ENCODE data around the gene GDF15. TPM values are rescaled to one million over a fixed set of nuclear protein-coding genes. Genes with fewer than 3 reads are reported as not detected.
"Not testable (repeated sequence)": the region's sequence is repeated elsewhere in the genome, so short reads cannot be mapped to it uniquely, and the experiment has no call there.

Gene GDF15
- total RNA-seq, 1 donor from 2014 or later = 0.33 TPM

DNA sequence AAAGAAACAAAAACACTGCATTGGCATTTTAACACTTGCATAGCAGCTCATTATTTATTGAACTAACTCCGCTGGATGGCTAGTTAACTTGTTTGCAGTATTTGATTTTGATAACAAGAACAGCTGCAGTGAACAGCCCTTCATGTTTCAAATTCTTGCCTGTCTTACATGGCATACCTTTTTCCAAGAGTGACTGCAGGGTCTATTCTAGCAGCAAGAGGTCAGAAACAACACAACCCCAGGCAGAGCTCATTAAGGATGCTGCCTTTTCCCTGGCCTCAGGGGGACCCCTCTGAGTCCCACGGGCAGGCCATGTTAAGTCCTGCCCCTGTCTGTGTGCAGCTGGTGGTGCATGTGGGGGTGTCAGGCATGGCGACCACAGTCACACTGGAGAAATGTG, 28.9 kb upstream of the GDF15 start:
- intact Hi-C loops (cut with micrococcal nuclease) = no loop called here
- TF ChIP-seq, protein P1, sequence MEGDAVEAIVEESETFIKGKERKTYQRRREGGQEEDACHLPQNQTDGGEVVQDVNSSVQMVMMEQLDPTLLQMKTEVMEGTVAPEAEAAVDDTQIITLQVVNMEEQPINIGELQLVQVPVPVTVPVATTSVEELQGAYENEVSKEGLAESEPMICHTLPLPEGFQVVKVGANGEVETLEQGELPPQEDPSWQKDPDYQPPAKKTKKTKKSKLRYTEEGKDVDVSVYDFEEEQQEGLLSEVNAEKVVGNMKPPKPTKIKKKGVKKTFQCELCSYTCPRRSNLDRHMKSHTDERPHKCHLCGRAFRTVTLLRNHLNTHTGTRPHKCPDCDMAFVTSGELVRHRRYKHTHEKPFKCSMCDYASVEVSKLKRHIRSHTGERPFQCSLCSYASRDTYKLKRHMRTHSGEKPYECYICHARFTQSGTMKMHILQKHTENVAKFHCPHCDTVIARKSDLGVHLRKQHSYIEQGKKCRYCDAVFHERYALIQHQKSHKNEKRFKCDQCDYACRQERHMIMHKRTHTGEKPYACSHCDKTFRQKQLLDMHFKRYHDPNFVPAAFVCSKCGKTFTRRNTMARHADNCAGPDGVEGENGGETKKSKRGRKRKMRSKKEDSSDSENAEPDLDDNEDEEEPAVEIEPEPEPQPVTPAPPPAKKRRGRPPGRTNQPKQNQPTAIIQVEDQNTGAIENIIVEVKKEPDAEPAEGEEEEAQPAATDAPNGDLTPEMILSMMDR (IDR thresholded peaks at IDR 0.05; ENCODE audit: borderline replicate concordance) = no peak
- Histone ChIP-seq H3K4me1 (peaks cover 7% of the 10 kb centered on the region), H3K9me3 (replicated peaks) (no peaks in the 10 kb centered on the region), H3K36me3 (peaks cover 72% of the 10 kb centered on the region), H3K27ac (replicated peaks) (no peak overlapping the region), H3K4me3 (no peak overlapping the region), H3K27me3 (ENCODE audit: low read depth) (no peaks in the 10 kb centered on the region)
- no peak for DNase-seq

DNA sequence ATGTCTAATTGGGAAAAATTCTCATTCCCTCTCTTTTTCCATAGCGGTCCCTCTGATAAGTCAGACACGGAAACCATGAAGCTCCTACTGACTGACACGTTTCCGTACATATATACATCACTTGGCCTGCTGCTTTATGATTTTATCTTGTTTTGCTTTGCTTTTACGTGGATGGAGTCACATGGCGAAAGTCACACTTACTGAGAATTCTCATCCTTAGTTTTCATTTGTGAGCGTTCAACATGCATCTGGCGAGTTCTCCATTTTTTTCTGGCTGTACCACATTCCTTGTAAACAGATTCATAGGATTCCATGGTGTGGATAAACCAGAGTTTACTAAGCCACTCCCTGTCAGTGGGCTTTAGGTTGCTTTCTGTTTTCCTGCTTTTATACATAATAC, 24.3 kb upstream of the GDF15 start:
- no peaks in the 10 kb centered on the region for H3K27me3 ChIP-seq (ENCODE audit: low read depth)
- TF ChIP-seq, protein P1 (IDR thresholded peaks at IDR 0.05; ENCODE audit: borderline replicate concordance) = no peak
- no peak overlapping the region for H3K4me3 ChIP-seq
- peaks cover 39% of the 10 kb centered on the region for H3K4me1 ChIP-seq
- peaks cover 68% of the 10 kb centered on the region for H3K36me3 ChIP-seq
- H3K9me3 ChIP-seq (replicated peaks) = no peaks in the 10 kb centered on the region
- H3K27ac ChIP-seq (replicated peaks) = no peak overlapping the region
- DNase-seq = no peak
- intact Hi-C loops (cut with micrococcal nuclease) = no loop called here

DNA sequence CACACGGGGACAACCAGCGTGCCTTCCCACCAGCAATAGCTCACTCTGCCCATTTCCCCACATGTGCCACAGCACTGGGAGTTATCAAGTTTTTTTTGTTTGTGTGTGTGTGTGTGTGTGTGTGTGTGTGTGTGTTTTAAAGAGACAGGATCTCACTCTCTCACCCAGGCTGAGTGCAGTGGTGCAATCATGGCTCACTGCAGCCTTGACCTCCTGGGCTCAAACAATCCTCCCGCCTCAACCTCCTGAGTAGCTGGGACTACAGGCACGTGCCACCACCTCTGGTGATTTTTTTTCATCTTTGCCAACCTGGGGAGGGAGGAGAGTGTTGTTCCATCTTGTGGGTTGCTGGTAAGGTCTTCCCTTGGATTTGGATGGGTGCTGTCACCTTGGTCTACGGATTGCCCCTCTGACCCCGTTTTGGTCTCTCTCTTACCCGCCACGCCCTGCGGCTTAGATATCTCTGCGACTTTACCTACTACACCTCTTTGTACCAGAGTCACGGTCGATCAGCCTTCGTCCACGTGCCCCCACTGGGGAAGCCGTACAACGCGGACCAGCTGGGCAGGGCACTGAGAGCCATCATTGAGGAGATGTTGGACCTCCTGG, 22.9 kb upstream of the GDF15 start:
- TF ChIP-seq, protein P1 (IDR thresholded peaks at IDR 0.05; ENCODE audit: borderline replicate concordance) = no peak
- peak overlapping the region; percentile 87 for H3K27ac ChIP-seq (replicated peaks)
- H3K4me1 ChIP-seq = peaks cover 32% of the 10 kb centered on the region
- intact Hi-C loops (cut with micrococcal nuclease) = no loop called here
- H3K36me3 ChIP-seq = peaks cover 54% of the 10 kb centered on the region
- no peak overlapping the region for H3K4me3 ChIP-seq
- no peaks in the 10 kb centered on the region for H3K9me3 ChIP-seq (replicated peaks)
- no peaks in the 10 kb centered on the region for H3K27me3 ChIP-seq (ENCODE audit: low read depth)
- DNase-seq = no peak

DNA sequence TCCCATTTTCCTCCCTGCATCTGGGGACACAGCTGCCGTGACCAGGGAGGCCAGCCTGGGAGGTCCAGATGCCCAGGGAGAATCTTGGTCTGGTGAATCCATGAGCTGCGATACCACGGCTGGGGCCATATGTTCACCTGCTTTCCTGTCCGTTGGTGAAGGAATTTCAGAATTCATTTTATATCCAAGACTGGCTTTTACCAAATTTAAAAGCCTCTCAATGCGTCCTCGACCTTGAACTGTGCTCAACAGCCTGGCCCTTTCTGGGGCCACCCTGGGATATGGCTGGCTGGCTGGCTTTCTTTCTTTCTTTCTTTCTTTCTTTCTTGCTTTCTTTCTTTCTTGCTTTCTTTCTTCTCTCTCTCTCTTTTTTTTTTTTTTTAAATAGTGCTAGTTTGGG, 22.2 kb upstream of the GDF15 start:
- TF ChIP-seq, protein P1 (IDR thresholded peaks at IDR 0.05; ENCODE audit: borderline replicate concordance) = no peak
- peak overlapping the region; percentile 87 for H3K27ac ChIP-seq (replicated peaks)

DNA sequence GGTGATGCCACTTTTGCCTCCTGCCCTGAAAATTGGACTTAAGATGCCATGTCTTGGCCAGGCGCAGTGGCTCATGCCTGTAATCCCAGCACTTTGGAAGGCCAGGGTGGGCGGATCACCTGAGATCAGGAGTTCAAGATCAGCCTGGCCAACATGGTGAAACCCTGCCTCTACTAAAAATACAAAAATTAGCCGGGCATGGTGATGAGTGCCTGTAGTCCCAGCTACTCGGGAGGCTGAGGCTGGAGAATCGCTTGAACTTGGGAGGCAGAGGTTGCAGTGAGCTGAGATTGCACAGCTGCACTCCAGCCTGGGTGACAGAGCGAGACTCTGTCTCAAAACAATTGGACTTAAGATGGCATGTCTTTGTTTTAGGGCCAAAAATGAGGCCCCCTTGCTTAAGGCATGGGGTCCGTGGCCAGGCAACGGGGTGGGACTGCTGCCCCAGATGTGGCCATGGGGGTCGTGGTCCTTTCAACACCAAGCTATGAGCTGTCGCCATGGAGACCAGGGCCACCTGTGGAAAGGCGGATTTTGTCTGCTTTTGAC, 21.6 kb upstream of the GDF15 start:
- peak overlapping the region; percentile 36 for H3K4me3 ChIP-seq
- H3K36me3 ChIP-seq = peaks cover 41% of the 10 kb centered on the region
- peaks cover 32% of the 10 kb centered on the region for H3K4me1 ChIP-seq
- intact Hi-C loops (cut with micrococcal nuclease); H3K27me3 ChIP-seq (ENCODE audit: low read depth); DNase-seq; H3K9me3 ChIP-seq (replicated peaks): not testable (repeated sequence)
- H3K27ac ChIP-seq (replicated peaks) = peak overlapping the region; percentile 87

More for the DNA sequence above, 22.2 kb upstream of the GDF15 start:
- peaks cover 46% of the 10 kb centered on the region for H3K36me3 ChIP-seq
- no peaks in the 10 kb centered on the region for H3K27me3 ChIP-seq (ENCODE audit: low read depth)
- H3K9me3 ChIP-seq (replicated peaks) = no peaks in the 10 kb centered on the region
- H3K4me1 ChIP-seq = peaks cover 32% of the 10 kb centered on the region
- intact Hi-C loops (cut with micrococcal nuclease) = no loop called here
- H3K4me3 ChIP-seq = no peak overlapping the region
- no peak for DNase-seq

DNA sequence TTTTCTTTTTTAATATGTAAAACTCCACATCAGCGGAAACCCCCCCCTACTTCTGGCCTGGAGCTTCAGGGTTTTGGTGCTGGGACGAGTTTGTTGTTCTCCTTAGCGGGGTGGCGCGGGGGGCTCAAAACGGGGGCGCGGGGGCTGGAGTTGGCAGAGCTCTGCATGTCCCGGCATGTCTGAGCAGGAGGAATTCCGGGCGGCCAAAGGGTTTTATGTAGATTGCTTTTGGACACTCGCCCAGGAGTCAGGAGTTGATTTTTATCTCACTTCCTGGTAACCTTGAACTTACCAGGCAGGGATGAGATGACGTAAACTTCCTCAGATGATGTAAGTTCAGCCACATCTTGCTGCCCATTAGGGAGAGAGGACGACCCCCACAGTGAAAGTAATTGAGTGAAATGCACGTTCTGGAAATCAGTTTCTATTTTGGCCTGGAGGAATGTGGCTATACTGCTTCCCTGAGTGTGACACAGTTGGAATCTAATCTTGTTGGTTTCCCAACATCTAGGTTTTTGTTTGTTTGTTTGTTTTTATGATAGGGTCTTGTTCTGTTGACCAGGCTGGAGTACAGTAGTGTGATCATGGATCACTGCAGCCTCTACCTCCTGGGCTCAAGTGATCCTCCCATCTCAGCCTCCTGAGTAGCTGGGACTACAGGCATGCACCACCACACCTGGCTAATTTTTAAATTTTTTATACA, 21.0 kb upstream of the GDF15 start:
- peak; percentile 42 for DNase-seq

More for the DNA sequence above, 21.0 kb upstream of the GDF15 start:
- peak overlapping the region; percentile 87 for H3K27ac ChIP-seq (replicated peaks)
- TF ChIP-seq, protein P1 (IDR thresholded peaks at IDR 0.05; ENCODE audit: borderline replicate concordance) = no peak
- intact Hi-C loops (cut with micrococcal nuclease) = no loop called here
- peaks cover 36% of the 10 kb centered on the region for H3K36me3 ChIP-seq
- H3K4me3 ChIP-seq = peak overlapping the region; percentile 36
- H3K4me1 ChIP-seq = peaks cover 32% of the 10 kb centered on the region
- no peaks in the 10 kb centered on the region for H3K27me3 ChIP-seq (ENCODE audit: low read depth)
- no peaks in the 10 kb centered on the region for H3K9me3 ChIP-seq (replicated peaks)

All from left ventricle myocardium inferior (tissue), 1 donor.